Right renal pelvis (tissue), 4 donors: ENCODE results near the gene ARMS2. TPM values are rescaled to one million over a fixed set of nuclear protein-coding genes. Genes with fewer than 3 reads are reported as not detected.

Experiments used
- DNase-seq, 4 donors: peaks; one replicate each; pipeline ENCODE4 v3.0.0-alpha.2; 2013; ENCODE audit warnings: low read depth in 4 of 4, low spot score in 3 of 4, missing footprints in 1 of 4
- polyA plus RNA-seq, 4 donors: library from polyadenylated mRNA; unstranded; fragments of 120-200 nt; gene quantifications; one replicate each; pipeline ENCODE4 v1.2.1, GENCODE V29; 2013; ENCODE audit not compliant: insufficient read length in 4 of 4

The ARMS2 gene, protein sequence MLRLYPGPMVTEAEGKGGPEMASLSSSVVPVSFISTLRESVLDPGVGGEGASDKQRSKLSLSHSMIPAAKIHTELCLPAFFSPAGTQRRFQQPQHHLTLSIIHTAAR
- under 1 TPM in 3 of 4 donors, not detected in 1; 0.21 to 0.67 (median 0.28) TPM for polyA plus RNA-seq

DNA sequence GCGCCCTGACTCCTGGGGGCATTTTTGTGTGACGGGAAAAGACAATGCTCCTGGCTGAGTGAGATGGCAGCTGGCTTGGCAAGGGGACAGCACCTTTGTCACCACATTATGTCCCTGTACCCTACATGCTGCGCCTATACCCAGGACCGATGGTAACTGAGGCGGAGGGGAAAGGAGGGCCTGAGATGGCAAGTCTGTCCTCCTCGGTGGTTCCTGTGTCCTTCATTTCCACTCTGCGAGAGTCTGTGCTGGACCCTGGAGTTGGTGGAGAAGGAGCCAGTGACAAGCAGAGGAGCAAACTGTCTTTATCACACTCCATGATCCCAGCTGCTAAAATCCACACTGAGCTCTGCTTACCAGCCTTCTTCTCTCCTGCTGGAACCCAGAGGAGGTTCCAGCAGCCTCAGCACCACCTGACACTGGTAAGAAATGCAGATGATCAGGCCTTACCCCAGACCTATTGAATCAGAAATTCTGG, at the start of gene ARMS2:
TSS of gene ARMS2 (plus strand) at position 51 of the 478 bp plus-strand sequence. CDS start at position 126, 75 bp downstream.
- no peak for DNase-seq

DNA sequence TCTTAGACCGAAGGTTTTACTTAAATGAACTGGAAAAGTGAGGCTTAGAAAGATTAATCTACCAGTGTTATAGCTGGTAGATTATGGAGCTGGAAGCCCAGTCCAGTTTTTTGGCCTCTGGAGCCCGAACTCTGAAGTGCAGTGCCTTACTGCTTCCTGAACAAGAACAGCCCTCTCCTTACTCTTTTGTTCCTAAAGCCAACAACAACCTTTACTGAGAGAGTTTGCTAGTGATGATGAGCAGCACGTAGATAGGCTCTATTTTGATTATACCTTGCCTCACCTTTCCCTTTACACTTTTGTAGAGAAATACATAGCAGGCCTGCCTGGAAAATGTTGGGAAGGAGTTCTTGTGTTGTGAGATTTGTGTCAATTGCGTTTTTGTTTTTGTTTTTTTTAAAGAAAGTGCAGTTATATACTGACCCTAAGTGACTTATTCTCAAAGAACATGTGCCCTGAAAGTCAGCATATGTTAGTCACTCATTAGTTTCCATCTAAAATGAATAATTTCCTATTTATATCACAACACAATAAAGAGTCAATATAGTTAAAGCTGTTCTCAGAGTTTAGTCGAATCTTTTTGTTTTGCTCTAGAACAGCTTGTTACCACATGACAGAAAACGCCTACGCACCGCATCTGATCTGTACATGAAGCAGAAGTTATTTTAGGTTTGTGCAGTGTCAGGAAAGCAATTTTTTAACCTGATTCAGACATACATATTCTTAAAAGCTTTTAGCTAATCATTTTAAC, 46.9 kb upstream of the ARMS2 start:
- DNase-seq: no peak

DNA sequence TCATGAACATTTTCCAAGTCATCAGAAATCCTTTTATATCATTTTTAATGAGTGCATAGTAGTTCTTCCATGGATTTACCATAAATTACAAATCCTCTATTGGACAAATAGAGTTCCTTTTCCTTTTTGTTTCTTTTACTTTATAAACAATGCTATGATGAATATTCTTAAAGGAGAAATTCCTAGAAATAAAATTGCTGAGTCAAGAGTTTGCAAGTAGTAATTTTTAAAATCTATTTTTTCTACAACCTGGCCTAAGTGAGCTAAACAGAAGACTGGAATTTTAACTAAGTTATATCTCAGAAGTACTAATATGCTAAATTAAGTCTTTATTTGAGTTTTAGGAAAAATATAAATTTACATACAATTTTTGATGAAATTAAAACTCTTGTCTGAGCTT, 41.1 kb upstream of the ARMS2 start:
- DNase-seq: no peak

DNA sequence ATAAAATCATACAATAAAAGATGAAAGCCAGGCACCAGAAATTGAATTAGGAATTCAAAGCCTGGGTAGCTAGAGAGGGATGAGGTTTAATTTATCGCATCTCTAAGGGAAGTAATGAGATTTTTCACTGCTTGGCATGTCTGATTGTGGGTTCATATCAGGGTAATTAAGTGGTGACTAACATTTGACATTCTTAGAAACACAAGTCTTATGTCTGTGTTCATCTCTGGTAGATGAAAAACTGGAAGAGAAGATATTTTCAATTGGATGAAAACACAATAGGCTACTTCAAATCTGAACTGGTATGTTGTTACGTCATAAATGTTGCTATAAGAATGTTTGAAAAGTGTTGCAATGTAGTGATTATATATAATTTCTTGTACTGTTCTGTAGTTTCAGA, 36.8 kb upstream of the ARMS2 start:
- DNase-seq: no peak

DNA sequence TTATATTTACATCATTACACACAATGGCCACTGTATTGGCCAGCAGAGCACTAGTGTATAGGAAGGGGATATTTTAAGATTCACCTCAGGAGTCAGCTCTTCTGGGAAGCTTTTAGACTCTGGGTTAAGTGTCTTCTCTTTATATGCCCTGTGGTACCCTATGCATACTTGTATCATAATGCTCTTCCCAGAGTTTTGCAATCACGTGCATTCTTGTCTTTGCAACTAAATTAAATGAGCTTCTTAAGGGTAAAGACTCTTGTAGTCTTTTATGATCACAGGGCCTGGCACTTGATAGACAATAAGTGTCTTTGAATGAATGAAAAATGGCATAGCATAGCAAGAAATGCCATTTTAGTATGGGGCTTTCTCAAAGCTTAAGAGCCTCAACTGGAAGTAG, 35.4 kb upstream of the ARMS2 start:
- DNase-seq: no peak

DNA sequence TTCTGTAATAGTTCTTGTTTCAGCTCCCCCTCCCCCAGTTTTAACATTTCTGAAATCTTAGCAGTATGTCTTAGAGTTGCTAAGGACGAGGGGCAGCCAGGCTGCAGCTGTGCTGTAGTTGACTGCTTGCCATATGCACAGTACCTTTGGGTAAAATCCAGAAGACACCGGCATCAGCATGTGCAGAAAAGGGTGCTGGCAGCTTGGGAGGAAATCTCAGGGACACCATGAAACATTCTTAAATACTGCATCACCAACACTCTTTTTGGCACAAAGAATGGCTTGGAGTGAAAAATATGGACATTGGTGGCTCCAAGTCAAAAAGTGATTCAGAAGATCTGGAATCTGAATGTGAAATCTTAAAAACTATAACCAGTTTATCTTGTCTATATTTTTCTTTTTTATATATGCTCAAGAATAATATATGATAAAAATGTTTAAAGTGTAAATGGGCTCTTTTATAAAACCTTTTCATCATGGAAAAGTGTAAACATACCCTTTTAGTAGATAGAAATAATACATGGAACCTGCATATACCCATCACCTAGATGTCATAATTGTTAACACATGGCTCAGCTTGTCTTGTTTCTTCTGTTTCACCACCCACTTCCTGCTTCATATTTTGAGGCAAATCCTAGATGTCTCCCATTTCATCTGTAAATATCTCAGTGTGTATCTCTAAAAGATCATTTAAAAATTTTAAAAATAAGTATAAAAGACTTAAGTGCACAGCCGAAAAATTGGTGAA, 34.4 kb upstream of the ARMS2 start:
- no peak for DNase-seq

DNA sequence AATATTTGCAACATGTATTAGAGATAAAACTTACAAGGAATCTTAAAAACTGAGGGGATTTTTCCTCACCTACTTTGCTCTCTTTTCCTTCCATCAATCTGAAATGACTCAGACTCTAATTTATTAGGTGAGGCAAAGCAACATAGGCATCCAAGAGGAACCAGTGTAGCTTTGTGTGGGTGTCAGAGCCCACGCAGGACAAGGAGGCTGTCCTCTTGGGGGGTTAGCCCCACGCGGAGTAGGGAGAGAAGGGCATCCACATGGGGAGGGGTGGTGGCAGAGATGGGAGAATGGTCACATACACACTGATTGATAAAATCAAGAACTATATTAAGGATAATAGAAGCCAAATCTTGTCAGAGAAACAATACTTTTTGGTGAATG, 33.8 kb upstream of the ARMS2 start:
- DNase-seq: no peak

DNA sequence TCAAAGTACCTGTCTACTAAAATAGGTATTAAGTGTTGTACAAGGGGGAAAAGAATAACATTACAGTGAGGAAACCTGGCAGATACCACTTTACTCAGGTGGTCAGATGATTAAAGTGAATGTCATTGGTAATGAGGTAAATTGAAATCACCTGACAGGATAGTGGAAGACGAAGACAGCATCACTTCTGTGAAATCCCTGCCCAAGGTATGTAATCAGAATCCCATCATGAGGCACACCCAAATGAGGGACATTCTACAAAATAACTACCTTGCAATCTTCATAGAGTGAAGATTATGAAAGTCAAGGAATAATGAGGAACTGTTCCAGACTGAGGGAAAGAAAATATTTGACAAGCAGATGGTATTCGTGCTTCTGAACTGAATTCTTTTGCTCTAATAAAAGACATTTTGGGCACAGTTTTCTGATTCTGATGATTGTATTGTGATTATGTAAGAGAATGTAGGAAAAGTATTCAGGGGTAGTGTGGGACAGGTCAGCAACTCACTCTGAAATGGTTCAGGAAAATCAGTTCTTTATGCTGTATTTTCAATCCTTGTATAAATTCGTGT, 33.3 kb upstream of the ARMS2 start:
- DNase-seq: no peak

DNA sequence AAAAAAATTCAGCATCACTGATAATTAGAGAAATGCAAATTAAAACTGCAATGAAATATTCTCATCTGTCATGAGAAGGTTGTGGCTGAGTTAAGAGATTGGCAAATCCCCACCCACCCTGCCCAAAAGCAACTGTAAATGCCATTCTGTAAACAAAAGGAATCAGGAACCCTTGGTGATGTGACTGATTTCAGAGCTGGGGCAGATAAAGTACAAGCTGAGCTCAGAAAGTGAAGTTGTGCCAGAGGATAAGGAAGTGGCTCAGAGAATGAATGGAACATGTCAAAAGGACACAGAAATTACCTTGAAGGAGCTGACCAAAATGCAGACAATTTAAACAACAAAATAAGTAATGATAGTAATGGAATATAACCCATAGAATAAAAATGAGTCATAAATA, 32.7 kb upstream of the ARMS2 start:
- DNase-seq: no peak

DNA sequence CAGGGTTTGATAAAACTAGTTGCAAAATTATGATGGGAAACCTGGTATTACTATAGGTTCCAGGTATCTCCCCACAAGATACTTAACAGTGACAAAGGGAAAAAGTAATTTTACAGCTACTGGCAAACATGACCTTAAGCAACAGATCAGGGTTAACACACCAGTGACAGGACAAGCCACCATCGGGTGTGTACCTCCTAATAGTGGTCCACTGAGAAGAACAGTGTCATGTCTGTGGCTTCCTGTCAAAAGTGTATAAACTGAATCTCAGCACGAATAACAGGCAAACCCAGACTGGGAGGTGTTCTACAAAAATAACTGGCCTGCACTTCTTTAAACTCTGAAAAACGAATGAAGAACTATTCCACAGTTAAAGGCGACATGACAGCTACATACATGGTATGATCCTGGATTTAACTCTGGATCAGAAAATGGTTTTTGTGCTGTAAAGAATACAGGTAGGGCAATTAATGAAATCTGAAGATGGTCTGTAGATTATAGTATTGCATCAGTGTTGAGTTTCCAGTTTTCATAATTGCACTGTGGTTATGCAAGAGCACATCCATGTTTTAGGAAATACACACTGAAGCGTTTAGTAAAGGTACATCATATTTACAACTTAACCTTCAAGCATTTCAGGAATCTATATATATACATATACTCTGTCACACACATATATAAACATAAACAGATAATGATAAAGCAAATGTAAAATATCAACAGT, 32.0 kb upstream of the ARMS2 start:
- no peak for DNase-seq

DNA sequence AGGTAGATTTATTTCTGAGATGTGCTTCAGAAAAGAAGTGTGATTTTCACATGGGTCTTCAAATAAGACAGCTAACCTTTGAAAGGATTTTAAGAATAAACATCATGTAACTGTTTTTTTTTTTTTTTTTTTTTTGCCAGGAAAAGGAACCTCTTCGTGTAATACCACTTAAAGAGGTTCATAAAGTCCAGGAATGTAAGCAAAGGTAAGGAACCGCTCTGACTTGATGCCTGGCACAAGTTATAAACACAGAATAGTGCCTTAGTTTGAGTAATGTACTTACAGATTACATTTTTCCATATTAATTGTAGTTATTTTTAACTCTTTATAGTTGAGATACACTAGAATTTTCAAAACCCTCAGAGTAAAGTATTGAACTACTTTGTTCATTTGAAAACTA, 30.4 kb upstream of the ARMS2 start:
- DNase-seq: no peak

DNA sequence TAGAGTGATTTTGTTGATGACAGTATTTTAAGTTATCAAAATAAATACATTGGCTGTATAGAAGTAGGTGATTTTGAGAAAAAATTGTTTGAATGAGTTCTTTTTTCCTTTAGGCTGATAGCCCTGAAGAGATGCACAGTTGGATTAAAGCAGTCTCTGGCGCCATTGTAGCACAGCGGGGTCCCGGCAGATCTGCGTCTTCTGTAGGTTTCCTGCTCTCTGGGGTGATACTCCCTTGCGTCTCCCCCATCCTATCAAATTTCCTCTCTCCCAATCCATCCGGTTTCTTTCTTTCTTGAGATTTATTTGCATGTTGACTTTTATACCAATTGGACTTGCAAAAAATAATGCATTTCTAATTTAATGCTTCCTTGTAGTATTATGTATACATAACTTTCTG, 27.6 kb upstream of the ARMS2 start:
- no peak for DNase-seq

DNA sequence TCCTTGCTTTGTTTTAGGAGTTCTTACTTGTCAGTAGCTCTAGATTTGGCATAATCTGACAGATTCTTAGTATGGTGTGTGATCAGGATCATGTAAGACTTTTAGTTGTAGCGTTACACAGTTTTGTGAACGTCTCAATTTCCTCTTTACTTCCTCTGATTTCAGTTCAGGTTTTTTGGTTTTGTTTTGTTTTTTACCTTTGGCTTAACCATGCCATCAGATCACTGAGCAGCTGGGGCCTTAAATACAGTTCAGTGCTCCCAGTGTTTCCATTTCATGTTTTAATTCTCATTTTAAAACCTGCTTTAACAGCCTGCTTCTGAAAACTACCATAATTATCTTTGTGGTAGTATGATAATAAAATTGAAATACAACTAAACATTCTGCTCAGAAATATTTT, 27.2 kb upstream of the ARMS2 start:
- DNase-seq: no peak

DNA sequence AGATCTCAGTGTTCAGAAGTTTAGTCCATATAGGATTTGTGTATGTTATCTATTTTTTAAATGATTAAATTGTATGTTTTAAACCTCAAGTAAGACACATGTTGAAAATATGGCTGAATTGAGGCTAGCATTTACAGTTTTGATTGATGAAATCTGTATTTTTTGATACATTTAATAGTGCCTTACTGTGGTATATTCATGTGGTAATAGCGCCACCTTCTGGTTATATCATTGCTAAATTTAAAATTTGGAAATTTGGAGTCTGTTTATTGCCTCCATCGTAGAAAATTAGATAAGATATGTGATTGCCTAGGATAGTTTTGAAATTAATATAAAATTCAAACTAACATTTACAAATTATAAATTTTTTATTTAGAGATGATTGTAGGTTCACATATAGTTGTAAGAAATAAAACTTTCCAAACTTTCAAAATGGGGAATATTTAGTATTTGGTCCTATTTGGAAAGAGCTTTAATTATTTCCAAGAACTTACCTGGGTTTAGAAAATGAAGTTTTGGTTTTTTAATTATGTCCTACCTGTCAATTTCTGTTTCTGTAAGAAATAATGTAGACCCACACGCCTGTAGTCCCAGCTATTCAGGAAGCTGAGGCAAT, 19.1 kb upstream of the ARMS2 start:
- DNase-seq: peak in 2 of 4 donors; percentile 16 to 26

DNA sequence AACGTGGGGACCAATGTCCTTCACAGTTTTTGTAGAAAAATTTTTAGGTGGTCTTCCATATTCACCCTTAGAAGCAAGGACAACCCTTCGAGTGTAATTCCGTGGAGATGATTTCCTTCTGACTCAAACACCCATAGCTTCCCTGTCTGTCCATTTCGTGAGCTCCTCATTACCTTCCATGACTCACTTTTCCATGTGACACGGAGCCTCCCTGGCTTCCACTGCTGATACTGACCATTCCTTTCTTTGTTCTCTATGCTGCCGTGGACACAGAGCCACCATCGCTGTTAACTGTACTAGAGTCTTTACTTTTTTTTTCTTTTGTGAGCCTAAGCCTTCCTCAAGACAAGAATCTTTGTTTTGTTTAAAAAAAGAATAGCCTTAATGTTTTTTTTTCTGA, 12.5 kb upstream of the ARMS2 start:
- DNase-seq: no peak

DNA sequence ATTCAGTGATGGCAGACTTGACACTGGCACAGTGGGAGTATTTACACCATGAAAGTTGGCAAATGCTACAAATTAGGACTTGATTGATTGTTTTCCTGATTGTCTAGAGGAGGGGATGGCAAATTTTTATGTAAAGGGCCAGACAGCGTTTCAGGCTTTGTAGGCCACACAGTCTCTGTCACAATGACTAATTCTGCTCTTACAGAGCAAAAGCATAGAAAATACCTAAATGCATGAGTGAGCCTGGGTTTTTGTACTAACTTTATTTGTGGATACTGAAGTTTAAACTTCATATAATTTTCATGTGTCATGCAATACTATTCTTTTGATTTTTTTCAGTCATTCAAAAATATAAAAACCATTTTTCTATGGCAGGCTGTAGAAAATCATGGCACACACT, 9.0 kb upstream of the ARMS2 start:
- DNase-seq: no peak

DNA sequence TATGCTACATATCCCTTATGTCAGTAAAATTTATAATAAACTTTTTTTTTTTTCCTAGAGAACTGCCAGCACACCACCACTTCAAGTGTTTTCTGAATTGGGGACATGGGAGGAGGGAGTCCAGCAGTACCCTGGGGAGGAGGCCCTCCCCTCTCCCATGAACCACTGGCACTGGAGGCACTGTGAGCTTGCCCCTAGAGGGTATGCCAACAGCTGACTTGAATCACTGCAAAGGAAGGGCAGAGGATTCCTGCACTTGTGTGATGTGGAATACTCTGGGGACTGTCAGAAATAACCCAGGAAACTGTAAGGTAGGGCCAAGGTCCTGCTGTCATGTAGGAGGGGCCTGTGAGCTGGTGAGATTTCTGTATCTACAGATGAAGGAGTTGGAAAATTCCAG, 8.5 kb upstream of the ARMS2 start:
- no peak for DNase-seq

DNA sequence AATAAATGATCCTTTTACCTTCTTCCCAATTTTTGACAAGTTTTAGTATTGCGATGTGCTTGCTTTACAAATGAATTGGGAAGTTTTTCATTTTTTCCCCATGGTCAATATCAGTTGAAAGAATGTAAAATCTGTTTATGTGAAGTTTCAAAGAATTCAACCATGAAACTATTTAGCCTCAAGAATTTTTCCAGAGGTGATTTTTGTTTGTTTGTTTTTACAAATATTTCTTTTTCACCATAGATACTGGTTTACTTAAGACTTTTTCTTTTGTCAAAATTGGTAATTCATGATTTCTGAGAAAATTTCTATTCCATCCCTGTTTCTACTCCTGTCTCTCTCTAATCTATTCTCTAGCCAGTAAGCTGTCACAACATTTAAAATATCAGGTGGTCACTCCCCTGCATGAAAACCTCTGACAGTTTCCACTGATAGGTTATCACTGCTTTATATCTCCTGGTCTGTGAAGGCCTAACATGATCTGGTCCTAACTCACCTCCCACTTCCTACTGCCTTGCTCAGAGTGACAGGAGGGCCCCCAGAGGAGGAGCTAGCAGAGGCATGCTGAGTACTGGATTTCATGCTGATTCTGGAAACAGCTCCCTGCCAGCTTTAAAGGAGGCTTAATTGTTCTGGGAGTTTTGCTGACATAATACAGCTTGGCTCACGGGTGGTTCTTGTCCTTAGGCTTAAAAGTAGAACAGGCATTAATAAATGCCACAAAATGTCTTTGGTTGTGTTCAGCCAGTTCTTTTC, 7.6 kb upstream of the ARMS2 start:
- DNase-seq: no peak

DNA sequence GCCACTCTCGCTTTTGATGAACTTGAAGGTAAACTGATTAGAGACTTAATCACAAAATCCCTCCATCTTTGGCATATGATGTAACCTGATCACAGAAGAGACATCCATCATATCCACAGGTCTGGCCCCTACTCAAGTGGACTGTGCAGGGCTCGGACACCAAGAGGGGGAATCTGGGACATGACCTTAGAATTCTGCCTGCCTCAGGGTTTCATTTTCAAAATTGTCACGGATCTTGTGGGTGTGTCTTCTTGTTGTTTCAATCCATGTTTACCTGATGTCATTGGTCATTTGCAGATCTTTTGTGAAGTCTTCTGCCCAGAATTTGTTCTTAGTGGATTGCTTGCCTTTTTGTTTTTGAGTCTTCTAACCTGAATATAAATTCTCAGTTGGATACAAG, 5.9 kb upstream of the ARMS2 start:
- no peak for DNase-seq

DNA sequence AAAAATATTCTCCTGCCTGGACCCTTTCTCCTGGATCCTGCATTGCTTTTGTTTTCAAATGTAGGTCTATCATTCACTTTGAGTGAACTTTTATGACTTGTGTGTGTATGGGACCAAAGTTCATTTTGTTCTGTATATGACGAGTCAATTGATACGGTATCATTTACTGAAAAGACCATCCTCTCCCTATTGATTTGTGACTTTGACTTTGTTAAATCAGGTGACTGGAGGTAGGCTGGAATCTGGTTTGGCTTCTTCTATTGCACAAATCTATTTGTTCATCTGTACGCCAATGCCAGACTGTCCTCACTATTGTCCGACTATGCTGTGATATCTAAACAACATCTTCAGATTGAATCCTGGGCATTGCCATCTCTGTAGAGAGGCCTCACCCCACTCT, 5.3 kb upstream of the ARMS2 start:
- no peak for DNase-seq
